ENCODE data around the gene C5orf52. TPM values are rescaled to one million over a fixed set of nuclear protein-coding genes. Genes with fewer than 3 reads are reported as not detected.
"Not testable (repeated sequence)": the region's sequence is repeated elsewhere in the genome, so short reads cannot be mapped to it uniquely, and the experiment has no call there.

C5orf52 gene
- total RNA-seq, 1 donor = not detected

DNA sequence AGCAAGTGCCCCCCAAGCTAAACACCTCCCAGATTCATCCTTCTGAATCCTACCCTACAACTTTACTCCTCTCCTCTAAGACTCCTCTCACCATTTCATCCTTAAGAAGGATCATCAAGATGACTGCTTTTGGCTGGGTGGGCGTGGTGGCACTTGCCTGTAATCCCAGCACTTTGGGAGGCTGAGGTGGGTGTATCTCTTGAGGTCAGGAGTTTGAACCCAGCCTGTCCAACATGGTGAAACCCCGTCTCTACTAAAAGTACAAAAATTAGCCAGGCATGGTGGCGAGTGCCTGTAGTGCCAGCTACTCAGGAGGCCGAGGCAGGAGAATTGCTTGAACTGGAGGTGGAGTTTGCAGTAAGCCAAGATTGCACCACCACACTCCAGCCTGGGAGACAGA lies 3.0 kb downstream of the C5orf52 start:
- not testable (repeated sequence) for DNase-seq (ENCODE audit: low read depth in 2 of 3, low spot score in 2 of 3)

DNA sequence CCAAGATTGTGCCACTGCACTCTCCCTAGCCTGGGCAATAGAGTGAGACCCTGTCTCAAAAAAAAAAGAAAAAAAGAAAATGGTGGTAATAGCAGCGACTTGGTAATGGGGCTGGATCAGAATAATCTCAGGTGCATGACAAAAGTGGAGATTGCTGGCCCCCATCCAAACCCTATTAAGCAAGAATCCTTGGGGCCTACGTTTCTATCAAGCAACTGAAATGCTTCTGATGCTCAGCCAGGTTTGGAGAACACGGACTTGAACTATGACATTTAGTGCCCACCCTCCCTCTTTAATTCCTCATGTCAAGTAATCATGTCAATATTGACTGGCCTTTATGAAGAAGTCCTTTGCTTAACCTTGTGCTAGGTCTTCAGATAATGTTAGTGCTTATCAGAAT lies 6.6 kb downstream of the C5orf52 start:
- no peak for DNase-seq (ENCODE audit: low read depth in 2 of 3, low spot score in 2 of 3)

DNA sequence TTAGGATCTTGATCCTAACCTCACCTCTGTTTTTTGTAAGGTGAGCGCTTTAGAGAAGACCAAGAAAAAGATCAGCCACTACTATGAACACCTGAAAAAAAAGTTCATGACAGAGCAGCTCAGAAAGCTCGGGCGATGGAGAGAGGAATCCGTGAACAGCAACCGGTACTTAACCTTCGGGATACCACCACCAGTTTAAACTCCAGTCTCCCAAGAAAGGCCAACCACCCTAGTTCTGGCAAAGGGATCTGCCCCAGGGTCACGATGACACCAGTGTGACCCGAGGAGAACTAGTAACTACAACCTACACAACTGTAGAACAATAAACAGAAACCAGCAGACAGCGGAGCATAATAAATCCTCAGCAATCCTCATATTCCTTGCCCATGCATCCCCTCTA lies 8.5 kb downstream of the C5orf52 start:
- no peak for DNase-seq (ENCODE audit: low read depth in 2 of 3, low spot score in 2 of 3)

DNA sequence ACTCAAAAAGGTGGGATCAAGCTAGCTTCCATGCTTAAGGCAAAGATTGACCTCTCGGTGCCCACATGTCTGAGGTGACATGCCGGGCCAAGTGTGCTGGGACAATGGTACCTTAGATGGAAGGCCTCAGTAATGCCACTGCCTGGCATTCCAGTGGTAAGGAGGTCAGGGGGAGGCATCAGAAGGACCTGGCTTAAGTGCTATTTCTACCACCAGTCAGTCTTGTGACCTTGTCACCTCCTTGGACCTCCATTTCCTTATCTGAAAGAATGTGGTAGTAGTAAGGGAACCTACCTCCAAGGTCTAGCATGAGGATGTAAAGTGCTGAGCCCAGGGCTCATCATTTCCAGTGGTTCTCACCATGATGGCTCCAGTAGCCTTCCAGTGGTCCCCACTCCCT lies 8.9 kb downstream of the C5orf52 start:
- no peak for DNase-seq (ENCODE audit: low read depth in 2 of 3, low spot score in 2 of 3)

DNA sequence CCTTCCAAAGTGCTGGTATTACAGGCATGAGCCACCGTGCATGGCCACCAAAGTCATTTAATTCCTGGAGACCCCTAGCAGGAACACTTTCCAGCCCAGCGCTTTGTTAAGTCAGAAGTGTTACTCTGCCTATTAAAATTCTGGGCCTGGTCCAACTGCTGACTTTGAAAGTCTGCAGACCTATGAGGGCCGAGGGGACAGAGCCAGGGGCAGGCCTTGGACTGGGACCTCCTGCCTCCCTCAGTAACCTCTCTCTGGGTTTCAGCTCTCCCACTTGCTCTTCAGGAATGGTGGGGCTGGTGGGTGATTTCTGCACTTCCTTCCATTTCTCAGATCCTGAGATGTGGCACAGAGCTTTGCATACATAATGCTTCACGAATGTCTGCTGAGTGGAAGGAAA lies 9.7 kb downstream of the C5orf52 start:
- DNase-seq (ENCODE audit: low read depth in 2 of 3, low spot score in 2 of 3) = no peak

DNA sequence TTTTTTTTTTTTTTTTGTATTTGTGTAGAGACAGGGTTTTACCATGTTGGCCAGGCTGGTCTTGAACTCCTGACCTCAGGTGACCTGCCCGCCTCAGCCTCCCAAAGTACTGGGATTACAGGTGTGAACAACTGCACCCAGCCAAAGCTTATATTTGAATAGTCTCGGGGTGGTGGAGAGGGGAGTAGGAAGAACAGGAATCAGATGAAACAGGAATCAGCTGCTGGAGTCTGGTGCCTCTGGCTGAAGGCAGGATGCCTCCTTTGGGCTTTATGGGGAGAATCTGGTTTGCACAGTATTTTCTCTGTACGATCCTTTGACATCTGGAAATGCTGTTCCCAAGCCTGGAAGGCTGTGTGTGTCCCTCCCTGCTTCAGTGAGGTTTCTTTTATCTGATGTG lies 10.9 kb downstream of the C5orf52 start:
- DNase-seq (ENCODE audit: low read depth in 2 of 3, low spot score in 2 of 3) = no peak

DNA sequence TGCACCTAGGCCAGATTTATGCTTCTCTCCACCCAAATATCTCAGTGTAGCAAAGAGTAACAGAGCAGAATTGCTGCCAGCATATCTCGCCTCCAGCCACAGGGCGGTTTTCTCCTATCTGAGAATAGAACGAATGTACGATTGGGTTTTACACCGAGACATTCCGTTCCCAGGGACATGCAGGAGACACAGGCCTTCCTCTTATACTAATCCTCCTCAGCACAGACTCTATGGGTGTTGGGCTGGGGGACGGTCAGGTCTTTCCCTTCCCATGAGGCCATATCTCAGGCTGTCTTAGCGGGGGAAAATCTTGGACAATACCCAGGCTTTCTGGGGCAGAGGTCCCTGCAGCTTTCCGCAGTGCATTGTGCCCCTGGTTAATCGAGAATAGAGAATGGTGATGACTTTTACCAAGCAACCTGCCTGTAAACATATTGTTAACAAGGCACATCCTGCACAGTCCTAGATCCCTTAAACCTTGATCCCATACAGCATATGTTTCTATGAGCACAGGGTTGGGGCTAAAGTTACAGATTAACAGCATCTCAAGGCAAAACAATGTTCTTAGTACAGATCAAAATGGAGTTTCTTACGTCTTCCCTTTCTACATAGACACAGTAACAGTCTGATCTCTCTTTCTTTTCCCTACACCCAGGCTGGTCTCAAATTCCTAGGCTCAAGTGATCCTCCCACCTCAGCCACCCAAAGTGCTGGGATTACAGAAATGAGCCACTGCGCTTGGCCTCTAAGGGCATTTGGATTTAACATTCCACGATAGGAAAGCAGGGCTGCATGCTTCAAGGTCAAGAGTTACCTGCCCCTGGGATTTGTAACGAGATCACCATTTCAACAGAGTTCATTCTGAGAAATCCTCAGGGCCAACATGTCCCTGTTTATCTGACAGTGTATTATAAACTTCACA lies 15.2 kb downstream of the C5orf52 start:
- not testable (repeated sequence) for DNase-seq (ENCODE audit: low read depth in 2 of 3, low spot score in 2 of 3)

DNA sequence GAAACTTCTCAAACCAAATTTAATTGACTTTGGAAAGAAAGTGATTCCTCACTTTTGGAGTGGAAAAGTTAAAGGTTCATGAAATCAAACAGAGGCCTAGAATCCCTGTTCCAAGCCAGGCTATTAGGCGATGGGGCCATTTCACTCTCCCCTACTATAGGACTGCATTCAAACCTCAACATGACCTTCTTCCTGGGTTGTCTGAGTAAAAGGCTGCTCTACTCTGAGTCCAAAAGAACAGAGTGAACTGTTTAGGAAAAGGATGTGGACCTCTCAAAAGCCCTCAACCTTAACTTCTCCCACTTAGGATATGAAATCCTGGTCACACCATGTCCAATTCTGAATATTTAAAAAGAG lies 15.8 kb downstream of the C5orf52 start:
- no peak for DNase-seq (ENCODE audit: low read depth in 2 of 3, low spot score in 2 of 3)

DNA sequence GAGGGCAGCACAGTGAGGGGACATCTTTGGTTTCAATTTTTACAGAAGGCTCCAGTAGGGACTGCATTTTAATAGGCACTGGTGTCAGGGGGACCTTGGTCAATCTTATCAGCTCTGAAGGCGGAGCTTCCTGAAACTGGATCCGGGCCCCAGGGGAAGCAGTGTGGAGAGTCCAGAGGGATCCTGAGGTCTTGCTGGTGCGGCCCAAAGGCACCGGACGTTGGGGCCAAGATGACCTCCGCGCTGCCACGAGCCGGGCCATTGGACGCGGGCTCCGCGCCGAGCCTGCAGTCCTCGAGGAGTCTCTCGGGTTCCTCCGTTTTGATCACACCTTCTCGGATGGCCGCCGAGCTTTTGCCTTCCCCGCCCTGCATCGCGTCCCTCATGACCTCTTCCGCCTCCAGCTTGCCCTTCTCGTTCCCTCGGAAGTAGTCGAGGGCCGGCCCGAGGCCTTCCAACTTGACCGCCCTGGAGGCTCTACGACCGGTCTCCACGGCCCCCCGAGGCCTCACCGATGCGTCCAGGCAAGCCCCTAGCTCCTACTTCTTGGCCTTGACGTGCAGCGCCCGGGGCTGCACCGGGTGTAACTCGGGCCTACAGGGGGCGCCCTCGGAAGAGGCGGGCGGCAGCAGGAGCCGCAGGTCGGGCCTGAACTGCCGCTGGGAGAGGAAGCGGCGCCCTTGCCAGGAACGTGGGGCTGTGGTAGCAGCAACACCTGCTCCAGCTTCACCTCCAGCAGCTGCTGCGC lies 18.8 kb downstream of the C5orf52 start:
- peak in 1 of 3 donors; percentile 31 for DNase-seq (ENCODE audit: low read depth in 2 of 3, low spot score in 2 of 3)

DNA sequence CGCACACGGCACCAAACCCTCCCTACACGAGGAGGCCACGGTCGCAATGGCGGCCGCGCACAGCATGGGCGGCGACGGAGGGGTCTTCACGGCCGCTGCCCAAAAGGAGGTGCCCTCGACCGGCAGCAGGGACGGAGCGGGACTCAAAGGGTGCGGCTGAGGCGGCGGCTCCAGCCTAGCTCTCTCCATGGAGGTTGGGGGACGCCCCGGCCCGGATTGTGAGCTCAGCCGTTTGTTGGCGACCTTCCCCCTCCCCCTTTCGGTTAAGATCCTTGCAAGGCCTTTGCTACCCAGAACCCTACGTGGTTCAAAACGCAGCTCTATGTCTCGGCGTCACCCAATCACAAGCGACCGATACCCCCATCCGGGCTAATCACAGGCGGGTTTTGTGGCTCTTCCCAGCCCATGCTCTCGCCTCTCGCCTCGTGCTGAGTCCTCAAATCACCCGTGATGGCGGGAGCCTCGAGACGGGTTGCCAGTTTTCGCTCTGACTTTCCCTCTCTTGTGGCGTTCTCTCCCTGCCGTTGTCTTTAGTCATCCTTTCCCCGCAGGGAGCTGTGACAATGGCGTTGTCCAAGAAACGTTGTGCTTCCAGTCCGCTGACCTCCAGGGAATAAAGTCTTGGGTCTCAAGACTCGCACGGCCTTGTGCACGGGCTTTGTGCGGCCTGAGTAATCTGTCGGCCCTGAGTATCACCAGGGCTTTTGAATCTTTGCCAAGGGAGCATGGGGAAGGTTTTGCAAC lies 19.5 kb downstream of the C5orf52 start:
- no peak for DNase-seq (ENCODE audit: low read depth in 2 of 3, low spot score in 2 of 3)

DNA sequence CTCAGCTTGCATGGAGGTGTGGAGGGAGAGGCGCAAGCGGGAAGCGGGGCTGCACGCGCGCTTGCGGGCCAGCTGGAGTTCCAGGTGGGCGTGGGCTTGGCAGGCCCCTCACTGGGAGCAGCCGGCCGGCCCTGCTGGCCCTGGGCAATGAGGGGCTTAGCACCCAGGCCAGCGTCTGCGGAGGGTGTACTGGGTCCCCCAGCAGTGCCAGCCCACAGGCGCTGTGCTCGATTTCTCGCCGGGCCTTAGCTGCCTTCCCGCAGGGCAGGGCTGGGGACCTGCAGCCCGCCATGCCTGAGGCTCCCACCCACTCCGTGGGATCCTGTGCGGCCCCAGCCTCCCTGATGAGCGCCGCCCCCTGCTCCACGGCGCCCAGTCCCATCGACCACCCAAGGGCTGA lies 22.5 kb downstream of the C5orf52 start:
- DNase-seq (ENCODE audit: low read depth in 2 of 3, low spot score in 2 of 3) = not testable (repeated sequence)

DNA sequence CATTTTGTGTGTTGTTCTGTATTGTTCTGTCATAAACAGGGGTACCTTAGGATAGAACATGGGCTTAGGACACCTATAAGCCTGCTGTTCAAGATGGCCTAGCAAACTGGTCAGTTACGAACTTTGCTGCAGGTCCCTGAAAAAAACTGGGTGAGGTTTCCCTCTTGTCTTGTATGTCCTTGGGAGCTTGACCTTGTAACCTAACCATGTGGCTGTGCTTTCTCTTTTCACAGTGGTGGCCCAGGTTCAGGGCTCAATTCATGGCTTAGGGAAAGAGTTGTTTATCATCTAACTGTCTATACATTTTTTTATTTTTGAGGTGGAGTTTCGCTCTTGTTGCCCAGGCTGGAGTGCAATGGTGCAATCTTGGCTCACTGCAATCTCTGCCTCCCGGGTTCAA lies 24.8 kb downstream of the C5orf52 start:
- DNase-seq (ENCODE audit: low read depth in 2 of 3, low spot score in 2 of 3) = not testable (repeated sequence)

DNA sequence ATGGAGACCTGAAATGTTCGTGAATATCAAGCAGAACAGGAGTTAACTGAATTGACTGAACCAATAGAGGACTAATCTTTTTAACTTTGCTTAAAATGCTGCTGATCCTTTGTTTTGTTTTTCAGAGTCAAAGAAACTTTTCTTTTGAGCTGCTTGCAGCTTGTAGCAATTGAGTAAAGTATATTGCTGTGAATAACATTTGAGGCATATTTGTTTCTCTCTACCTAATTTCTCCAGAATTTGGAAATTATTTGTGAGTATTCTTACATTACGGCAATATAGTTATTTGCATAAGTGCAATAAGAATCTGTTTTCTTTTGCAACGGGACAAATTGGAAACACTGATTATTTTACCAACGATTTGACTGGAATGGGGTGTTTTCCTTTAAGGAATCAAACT lies 27.3 kb downstream of the C5orf52 start:
- peak in 1 of 3 donors; percentile 18 for DNase-seq (ENCODE audit: low read depth in 2 of 3, low spot score in 2 of 3)

DNA sequence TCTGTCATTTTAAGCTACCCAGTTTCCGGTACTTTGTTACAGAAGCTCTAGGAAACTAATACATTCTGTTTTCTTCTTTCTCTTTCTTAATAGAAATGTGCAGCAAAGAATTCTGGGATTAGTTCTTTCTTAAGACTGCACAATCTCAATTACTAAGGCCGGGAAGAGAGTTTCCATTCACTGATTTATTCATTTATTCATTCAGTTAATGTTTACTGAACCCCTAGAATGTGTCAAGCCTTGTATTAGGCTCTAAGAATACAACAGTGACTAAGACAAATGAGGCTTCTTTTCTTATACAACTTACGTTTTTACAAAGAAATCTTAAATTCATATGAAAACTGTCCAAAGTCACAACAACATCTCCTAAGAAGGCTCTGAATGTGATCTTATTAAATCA lies 32.4 kb downstream of the C5orf52 start:
- DNase-seq (ENCODE audit: low read depth in 2 of 3, low spot score in 2 of 3) = no peak

DNA sequence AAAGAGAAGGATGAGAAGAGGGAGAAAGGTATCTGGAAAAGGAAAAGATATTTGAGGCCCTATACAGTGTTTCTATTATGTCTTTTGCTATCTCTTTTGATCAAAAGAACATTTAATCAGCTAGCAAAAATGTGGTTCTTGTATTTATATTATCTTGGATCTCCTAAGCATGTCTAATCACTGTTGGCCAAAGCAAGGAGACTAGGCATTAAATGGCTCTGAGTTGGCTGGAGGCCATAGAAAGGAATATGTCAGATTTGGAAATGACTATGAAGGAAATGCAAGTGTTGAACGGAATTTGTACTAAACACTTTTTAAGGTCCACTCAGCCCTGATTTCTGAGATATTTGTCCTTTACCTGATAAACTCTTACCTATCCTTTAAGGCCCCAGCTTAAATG lies 37.5 kb downstream of the C5orf52 start:
- DNase-seq (ENCODE audit: low read depth in 2 of 3, low spot score in 2 of 3) = no peak

DNA sequence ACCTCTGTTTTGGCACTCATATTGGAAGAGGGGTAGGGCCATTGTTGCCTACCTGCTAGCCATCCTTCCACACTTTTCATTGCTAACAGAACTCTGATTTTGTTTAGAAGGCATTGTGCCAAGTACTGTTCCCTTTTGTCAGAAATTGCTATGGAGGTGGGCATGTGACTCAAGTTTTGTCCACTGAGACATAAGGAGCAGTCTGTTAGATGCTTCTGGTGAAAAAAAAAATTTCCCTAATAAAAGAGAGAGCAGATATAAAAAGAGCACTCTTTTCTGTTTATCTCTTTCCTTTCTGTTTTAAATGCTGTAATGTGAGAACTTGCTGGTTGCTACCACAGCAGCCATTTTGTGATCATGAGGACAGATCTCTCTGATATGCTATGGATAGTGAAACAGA lies 38.0 kb downstream of the C5orf52 start:
- DNase-seq (ENCODE audit: low read depth in 2 of 3, low spot score in 2 of 3) = no peak

DNA sequence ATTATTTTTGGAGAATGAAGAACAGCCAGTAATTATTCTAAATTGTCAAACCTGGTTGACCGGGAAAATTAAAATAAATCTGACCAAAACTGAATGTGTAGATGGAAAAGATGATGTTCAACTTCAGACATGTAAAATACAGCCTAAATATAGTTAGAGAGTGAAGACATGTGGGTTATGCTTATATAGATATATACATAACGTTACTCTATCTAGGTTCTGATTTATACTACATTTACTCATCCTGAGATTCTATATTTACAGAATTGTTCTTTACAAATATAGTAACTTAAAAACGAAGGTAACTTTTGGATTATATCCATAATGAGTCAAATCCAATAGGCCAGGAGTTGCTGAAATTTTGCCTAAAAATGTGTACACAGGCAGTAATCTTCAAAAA lies 39.1 kb downstream of the C5orf52 start:
- no peak for DNase-seq (ENCODE audit: low read depth in 2 of 3, low spot score in 2 of 3)

DNA sequence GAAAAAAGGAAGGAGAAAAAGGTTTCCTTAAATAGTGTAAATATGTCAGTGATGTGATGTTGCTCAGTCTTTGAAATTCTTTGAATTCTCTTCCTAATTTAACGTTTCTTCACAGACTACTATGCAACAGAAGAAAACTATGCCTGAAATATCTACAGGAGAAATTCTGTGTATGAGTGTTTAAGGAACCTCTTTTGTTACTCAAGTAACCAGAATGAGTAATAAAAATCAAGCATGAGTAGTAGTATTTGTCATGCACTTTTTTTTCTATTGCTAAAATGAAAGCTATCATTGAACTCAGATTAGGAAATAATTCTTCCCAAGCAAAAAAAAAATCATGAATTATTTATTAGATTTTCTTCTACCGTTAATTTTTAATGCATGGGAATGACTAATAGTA lies 39.5 kb downstream of the C5orf52 start:
- DNase-seq (ENCODE audit: low read depth in 2 of 3, low spot score in 2 of 3) = no peak

DNA sequence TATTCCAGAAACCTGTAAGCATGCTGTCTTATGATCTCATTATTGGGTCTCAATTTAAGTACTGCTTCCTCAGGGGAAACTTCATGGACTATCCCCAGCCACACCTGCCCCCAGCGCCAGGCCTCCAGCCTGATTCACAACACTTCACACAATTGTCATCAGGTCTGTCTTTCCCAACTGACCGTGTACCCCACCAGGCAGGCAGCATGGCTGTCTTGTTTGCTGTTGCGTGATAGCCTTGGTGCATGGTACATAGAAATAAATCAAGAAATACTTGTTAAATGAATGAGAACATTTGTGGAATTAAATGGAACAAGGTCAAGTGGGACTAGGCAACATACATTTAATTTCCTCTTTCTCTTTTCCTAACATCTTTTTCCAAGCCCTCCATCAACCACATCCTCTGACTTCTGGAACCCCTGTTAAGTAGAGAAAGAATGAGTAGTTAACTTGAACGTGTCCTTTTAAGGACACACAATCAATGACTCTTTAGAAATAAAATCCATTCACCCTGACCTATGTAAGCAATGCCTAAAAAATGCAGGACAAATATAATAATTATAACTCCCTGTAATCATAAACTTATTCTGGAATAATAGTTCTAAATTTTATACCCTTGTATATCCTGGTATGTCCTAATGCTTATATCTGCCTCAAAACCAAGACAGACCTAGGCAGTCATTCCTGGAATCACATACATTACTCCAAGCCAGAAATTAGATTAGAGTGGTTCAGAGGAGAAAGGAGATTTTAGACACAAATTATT lies 42.7 kb downstream of the C5orf52 start:
- DNase-seq (ENCODE audit: low read depth in 2 of 3, low spot score in 2 of 3) = no peak

DNA sequence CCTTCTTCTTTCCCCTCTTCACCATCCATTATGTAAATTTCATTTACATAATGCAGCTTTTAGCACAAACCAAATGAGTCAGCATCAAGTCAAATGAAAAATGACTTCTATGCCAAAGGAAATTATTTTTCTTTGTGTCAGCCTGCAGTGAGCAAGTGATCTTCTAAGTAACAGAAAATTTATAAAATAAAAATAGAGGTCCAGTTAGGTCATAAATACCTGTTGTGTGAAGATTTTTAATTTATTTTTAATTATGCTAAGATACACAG lies 43.2 kb downstream of the C5orf52 start:
- DNase-seq (ENCODE audit: low read depth in 2 of 3, low spot score in 2 of 3) = no peak

DNA sequence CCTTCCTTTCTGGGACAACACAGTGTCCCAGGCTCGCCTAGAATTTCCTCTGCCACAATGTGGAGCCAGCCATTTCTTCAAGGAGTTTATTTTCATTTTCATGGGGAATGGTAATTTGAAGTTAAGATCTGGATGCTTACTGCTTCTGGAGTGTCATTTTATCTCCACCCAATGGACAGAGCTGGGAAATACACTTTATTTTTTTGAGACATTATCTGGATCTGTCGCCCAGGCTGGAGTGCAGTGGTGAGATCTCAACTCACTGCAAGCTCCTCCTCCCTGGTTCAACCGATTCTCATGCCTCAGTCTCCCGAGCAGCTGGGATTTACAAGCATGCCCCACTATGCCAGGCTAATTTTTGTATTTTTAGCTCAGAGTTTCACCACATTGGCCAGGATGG lies 47.2 kb downstream of the C5orf52 start:
- DNase-seq (ENCODE audit: low read depth in 2 of 3, low spot score in 2 of 3) = peak in 2 of 3 donors; percentile 41 to 67
